GM12891 (cell line): Measurements from ENCODE around the gene S100A3.
"Not testable (repeated sequence)": the region's sequence is repeated elsewhere in the genome, so short reads cannot be mapped to it uniquely, and the experiment has no call there.

Source experiments
- DNase-seq: peaks from one replicate; pipeline ENCODE4 v3.0.0; 2011; ENCODE audit warnings: low spot score; ENCODE audit not compliant: insufficient read length
- FAIRE-seq: peaks from 2 replicates; lab custom pipeline; 2011; peaks lifted over from hg19 to GRCh38; lab: Jason Lieb, UNC
- PAX5 ChIP-seq: IDR thresholded peaks from 2 replicates; pipeline ENCODE4 v1.6.1; 2011; ENCODE audit warnings: low read length, moderate library complexity, mild to moderate bottlenecking; ENCODE audit not compliant: insufficient read depth, severe bottlenecking
- POLR2A ChIP-seq: IDR thresholded peaks from 2 replicates; pipeline ENCODE4 v1.6.1; 2011; ENCODE audit warnings: low read depth, low read length, control low read depth
- POLR2AphosphoS5 ChIP-seq: IDR thresholded peaks from 2 replicates; pipeline ENCODE4 v1.6.1; 2011; ENCODE audit warnings: low read depth, low read length, control low read depth
- POU2F2 ChIP-seq: IDR thresholded peaks from 2 replicates; pipeline ENCODE4 v1.6.1; 2011; ENCODE audit warnings: low read depth, mild to moderate bottlenecking, control low read depth, low read length, moderate library complexity
- SPI1 ChIP-seq: IDR thresholded peaks from 2 replicates; pipeline ENCODE4 v1.6.1; 2011; ENCODE audit warnings: low read depth, low read length, control low read depth
- TAF1 ChIP-seq: IDR thresholded peaks from 2 replicates; pipeline ENCODE4 v1.6.1; 2011; ENCODE audit warnings: low read depth, low read length, control low read depth

The S100A3 gene

GRCh38 chr1:153525088-153525728 is 23.9 kb downstream of the S100A3 start:
- DNase-seq (no peak), FAIRE-seq (no peak)
- TF ChIP-seq POLR2A, result no peak
- TF ChIP-seq POU2F2, result no peak
- TF ChIP-seq PAX5, result no peak
- TF ChIP-seq TAF1, result no peak
- no peak for TF ChIP-seq POLR2AphosphoS5
- TF ChIP-seq SPI1, result no peak

GRCh38 chr1:153522353-153523048 is 26.6 kb downstream of the S100A3 start:
- FAIRE-seq, DNase-seq: not testable (repeated sequence)

- FAIRE-seq, DNase-seq: not testable (repeated sequence)
These were observed 27.2 kb downstream of the S100A3 start for GRCh38 chr1:153521808-153522207.

- FAIRE-seq, result no peak
- no peak for TF ChIP-seq POLR2A
- no peak for TF ChIP-seq POU2F2
- TF ChIP-seq TAF1, result no peak
- TF ChIP-seq PAX5, result no peak
- no peak for TF ChIP-seq SPI1
- TF ChIP-seq POLR2AphosphoS5, result no peak
- no peak for DNase-seq
These were observed 28.1 kb downstream of the S100A3 start for GRCh38 chr1:153520818-153521476.

GRCh38 chr1:153520137-153520691 is 28.8 kb downstream of the S100A3 start:
- not testable (repeated sequence) for FAIRE-seq, DNase-seq

DNA sequence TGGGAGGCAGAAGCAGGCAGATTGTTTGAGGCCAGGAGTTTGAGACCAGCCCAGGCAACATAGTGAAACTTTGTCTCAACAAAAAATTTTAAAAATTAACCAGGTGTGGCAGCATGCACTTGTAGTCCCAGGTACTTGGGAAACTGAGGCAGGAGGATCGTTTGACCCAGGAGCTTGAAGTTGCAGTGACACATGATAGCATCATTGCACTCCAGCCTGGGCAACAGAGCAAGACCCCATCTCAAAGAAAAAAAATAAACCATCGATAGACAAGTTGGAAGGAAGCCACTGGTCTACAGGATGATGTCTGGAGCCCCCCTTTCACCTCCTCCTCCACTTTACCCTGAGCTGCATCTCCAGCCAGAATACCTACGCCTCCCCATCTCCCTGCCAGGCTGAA is 29.8 kb downstream of the S100A3 start:
- no peak for FAIRE-seq
- no peak for TF ChIP-seq POLR2A
- DNase-seq, result no peak

- TF ChIP-seq PAX5, result no peak
- no peak for TF ChIP-seq POLR2AphosphoS5
- TF ChIP-seq POLR2A, result no peak
- TF ChIP-seq SPI1, result no peak
- TF ChIP-seq POU2F2, result no peak
- TF ChIP-seq TAF1, result no peak
- DNase-seq (no peak), FAIRE-seq (no peak)
These were observed 33.3 kb downstream of the S100A3 start for GRCh38 chr1:153515504-153516394.

- no peak for DNase-seq
- TF ChIP-seq POU2F2 (no peak), SPI1 (no peak), TAF1 (no peak), POLR2AphosphoS5 (no peak), POLR2A (no peak), PAX5 (no peak)
- no peak for FAIRE-seq
These were observed 35.4 kb downstream of the S100A3 start for GRCh38 chr1:153513666-153514065.

- DNase-seq (no peak), FAIRE-seq (no peak)
- no peak for TF ChIP-seq TAF1
- no peak for TF ChIP-seq SPI1
- no peak for TF ChIP-seq POLR2AphosphoS5
- no peak for TF ChIP-seq POU2F2
- no peak for TF ChIP-seq PAX5
- no peak for TF ChIP-seq POLR2A
These were observed 36.0 kb downstream of the S100A3 start for GRCh38 chr1:153513023-153513422.

DNA sequence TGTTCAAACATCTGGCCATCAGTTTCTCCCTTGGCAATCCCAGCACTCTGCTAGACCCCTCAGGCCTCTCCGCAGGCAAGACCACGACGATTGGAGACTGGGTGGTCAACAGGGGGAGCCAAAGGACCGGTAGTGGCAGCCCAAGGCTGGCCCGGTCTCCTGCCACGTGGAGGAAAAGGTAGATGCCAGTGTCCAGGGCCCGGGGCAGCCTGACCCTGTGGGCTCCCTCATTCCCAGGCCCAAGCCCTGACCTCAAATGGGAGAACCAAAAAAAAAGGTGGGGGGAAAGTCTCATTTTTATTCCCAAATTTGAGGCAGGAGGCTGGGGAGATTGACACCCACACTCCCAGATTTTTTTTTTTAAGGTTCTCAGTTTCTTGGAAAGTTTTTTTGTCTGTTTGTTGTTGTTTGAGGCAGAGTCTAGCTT is 38.1 kb downstream of the S100A3 start:
- DNase-seq (peak; percentile 72), FAIRE-seq (peak; percentile 88)
- TF ChIP-seq POLR2A (no peak), SPI1 (no peak), POLR2AphosphoS5 (no peak), PAX5 (no peak), TAF1 (no peak), POU2F2 (no peak)
